ENCODE data around the gene SARDH. TPM values are rescaled to one million over a fixed set of nuclear protein-coding genes. Genes with fewer than 3 reads are reported as not detected.

SARDH gene
- total RNA-seq, 1 donor from 2014 or later: 5.0 TPM

DNA sequence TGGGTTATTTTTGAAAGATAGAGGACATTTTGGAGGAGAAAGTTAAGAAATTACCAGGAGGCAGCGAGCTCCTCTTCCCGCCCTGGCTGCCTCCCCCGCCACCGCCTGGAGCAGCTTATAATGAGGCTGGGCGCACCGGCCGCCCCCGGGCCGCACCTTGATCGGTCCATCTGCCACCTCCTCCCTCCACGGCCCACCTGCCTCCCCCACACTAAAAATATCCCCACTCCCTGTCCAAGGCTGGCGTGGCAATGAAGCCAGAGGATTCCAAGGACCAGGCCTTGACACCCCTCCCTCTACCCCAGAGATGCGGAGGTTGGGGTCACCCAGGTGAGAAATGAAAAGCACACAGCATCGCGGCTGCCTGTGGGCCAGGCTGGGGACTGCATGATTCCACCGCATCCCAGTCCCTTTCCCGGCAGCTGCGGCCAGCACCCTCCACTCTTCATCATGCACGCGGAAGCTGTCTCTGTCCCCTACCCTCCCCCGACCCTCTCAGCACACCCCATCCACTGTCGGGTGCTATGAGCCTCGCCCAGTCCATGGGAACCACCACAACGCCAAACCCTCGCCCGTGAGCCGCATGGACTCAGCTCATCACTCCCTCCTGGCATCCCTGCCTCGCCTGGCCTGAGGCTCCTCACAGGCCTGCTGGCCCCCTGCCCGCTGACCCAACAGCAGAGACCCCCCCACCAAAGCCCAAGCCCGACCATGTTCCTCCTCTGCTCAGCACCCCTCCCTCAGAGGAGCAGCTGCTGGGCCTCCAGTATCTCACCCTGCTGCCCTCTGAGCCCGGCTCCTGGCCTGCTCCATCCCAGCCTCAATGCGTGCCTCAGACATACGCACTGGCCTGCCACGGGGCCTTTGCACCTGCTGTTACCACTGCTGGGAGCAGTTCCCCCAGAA lies 50.0 kb downstream of the SARDH start:
- Mint-ChIP-seq H3K36me3 (ENCODE audit: low read depth, unreplicated experiment) (no peaks in the 10 kb centered on the region), H3K27me3 (ENCODE audit: unreplicated experiment) (peaks cover 12% of the 10 kb centered on the region), H3K4me3 (ENCODE audit: unreplicated experiment) (no peak overlapping the region), H3K9me3 (ENCODE audit: unreplicated experiment) (no peaks in the 10 kb centered on the region), H3K4me1 (ENCODE audit: unreplicated experiment) (peaks cover 12% of the 10 kb centered on the region), H3K27ac (ENCODE audit: unreplicated experiment) (no peak overlapping the region)
- TF ChIP-seq, protein P1, sequence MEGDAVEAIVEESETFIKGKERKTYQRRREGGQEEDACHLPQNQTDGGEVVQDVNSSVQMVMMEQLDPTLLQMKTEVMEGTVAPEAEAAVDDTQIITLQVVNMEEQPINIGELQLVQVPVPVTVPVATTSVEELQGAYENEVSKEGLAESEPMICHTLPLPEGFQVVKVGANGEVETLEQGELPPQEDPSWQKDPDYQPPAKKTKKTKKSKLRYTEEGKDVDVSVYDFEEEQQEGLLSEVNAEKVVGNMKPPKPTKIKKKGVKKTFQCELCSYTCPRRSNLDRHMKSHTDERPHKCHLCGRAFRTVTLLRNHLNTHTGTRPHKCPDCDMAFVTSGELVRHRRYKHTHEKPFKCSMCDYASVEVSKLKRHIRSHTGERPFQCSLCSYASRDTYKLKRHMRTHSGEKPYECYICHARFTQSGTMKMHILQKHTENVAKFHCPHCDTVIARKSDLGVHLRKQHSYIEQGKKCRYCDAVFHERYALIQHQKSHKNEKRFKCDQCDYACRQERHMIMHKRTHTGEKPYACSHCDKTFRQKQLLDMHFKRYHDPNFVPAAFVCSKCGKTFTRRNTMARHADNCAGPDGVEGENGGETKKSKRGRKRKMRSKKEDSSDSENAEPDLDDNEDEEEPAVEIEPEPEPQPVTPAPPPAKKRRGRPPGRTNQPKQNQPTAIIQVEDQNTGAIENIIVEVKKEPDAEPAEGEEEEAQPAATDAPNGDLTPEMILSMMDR (IDR thresholded peaks at IDR 0.05; ENCODE audit: unreplicated experiment): no peak
- DNase-seq (ENCODE audit: low spot score): no peak

DNA sequence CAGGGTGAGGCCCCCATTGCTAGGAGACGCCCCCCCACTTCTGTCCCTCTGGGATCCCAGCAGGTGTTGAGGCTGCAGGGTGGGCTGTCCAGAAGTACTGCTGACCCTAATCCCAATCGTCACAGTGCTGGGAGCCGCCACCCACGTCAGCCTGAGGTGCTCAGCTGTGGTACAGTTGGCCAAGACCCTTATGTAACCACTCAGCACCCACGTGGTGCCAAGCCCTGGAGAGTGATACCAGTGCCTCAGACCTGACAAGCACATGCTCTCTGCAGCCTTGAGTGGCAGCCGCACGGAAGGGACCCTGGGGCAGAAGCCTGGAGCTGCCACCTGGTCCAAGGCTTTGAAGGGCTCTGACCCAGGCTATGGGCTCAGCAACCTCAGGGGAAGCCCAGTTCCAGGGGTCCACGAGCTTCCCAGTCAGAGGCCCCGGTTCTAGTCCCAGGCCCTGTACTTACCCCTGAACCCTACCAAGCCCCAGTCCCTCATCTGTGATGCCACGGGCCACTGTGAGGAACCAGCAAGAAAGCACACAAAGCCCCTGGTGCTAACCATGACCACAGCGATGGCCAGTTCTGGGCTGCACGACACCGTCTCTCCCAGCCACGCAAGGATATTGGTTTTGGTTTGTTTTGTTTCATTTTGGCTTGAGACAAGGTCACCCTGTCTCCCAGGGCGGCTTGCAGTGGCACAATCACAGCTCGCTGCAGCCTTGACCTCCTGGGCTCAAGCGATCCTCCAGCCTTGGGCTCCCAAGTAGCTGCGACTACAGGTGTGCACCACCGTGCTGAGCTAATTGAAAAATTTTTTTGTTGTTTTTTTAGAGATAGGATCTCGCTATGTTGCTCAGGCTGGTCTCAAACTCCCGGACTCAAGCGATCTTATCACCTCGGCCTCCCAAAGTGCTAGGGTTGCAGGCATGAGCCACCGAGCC lies 51.2 kb downstream of the SARDH start:
- H3K36me3 Mint-ChIP-seq (ENCODE audit: low read depth, unreplicated experiment): no peaks in the 10 kb centered on the region
- TF ChIP-seq, protein P1 (IDR thresholded peaks at IDR 0.05; ENCODE audit: unreplicated experiment): no peak
- peaks cover 12% of the 10 kb centered on the region for H3K4me1 Mint-ChIP-seq (ENCODE audit: unreplicated experiment)
- H3K27me3 Mint-ChIP-seq (ENCODE audit: unreplicated experiment): peaks cover 9% of the 10 kb centered on the region
- no peak overlapping the region for H3K4me3 Mint-ChIP-seq (ENCODE audit: unreplicated experiment)
- DNase-seq (ENCODE audit: low spot score): no peak
- no peaks in the 10 kb centered on the region for H3K9me3 Mint-ChIP-seq (ENCODE audit: unreplicated experiment)
- H3K27ac Mint-ChIP-seq (ENCODE audit: unreplicated experiment): no peak overlapping the region

DNA sequence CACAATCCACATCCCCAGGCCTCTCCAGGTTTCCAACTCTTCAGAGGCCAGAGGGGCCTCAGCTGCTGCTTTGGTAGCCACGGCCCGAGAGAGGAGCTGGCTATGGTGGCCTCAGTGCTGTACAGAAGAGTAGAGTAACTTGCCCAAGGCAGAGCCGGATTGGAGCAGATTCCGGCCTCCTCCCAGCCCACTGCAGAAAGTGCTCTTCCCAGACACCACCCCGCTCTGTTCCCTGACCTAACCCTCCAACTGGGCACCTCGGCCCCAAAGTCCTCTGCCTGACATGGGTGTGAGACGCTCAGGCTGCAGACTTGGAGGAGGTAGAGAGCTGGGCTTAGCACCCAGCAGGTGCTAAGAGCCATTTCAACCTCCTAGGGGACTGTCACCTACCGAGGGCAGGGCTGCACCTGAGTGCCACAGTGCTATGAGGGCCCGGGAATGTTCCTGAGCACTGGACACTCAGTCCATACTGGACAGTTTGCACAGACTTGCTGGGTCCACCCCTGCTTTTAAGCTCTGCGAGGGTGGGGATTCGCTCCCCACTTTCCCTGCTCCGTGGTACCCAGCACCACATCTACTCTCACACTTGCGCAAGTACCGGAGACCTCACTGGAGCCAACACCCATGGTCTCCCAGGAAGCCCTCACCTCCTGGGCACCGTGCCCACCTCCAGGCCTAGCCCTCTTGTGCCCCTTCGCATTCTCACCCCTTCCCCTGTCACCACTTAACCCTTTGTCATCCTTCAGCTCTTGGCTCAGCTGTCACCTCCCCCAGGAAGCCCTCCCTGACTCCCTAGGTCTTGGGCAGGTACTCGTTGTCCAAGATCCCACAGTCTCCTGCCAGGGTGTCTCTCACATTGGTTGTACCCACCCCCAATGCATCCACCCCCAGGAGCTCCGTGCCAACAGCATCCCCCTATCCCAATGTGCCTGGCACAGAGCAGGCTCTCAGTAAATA lies 52.2 kb downstream of the SARDH start:
- Mint-ChIP-seq H3K4me1 (ENCODE audit: unreplicated experiment) (peaks cover 12% of the 10 kb centered on the region), H3K27ac (ENCODE audit: unreplicated experiment) (no peak overlapping the region), H3K27me3 (ENCODE audit: unreplicated experiment) (peaks cover 9% of the 10 kb centered on the region), H3K4me3 (ENCODE audit: unreplicated experiment) (no peak overlapping the region), H3K9me3 (ENCODE audit: unreplicated experiment) (no peaks in the 10 kb centered on the region), H3K36me3 (ENCODE audit: low read depth, unreplicated experiment) (no peaks in the 10 kb centered on the region)
- no peak for DNase-seq (ENCODE audit: low spot score)
- TF ChIP-seq, protein P1 (IDR thresholded peaks at IDR 0.05; ENCODE audit: unreplicated experiment): no peak

DNA sequence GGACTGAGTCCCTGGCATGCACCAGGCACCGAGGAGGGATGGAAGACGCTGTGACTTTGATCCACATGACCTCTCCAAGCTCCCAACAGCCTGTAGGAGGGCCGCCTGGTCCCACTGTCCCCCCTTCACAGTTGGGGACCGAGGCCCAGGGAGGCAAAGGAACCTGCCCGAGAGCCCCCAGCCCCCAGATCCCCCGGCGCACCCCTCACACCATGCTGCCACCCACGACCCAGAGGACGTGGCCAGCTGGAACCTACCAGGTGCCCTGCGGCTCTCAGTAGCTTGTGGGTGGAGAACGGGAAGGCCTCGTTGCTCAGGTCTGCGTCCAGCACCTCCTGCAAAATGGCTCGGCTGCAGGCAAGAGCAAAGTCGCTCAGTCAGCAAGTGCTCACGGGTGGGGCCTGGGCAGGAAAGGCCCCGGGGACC lies 53.2 kb downstream of the SARDH start:
- no peak overlapping the region for H3K27ac Mint-ChIP-seq (ENCODE audit: unreplicated experiment)
- no peak overlapping the region for H3K4me3 Mint-ChIP-seq (ENCODE audit: unreplicated experiment)
- H3K27me3 Mint-ChIP-seq (ENCODE audit: unreplicated experiment): peaks cover 9% of the 10 kb centered on the region
- H3K9me3 Mint-ChIP-seq (ENCODE audit: unreplicated experiment): no peaks in the 10 kb centered on the region
- TF ChIP-seq, protein P1 (IDR thresholded peaks at IDR 0.05; ENCODE audit: unreplicated experiment): no peak
- peaks cover 12% of the 10 kb centered on the region for H3K4me1 Mint-ChIP-seq (ENCODE audit: unreplicated experiment)
- no peak for DNase-seq (ENCODE audit: low spot score)
- no peaks in the 10 kb centered on the region for H3K36me3 Mint-ChIP-seq (ENCODE audit: low read depth, unreplicated experiment)
